Liver (tissue), 3 donors: Measurements from ENCODE around the gene DISC1.

Experiments used
- CTCF ChIP-seq: fragments of 150-350 bp; IDR thresholded peaks from 2 replicates; pipeline ENCODE4 v1.5.1; 2017; ENCODE audit warnings: improper control_type of control experiment, low read depth, low read length; ENCODE audit not compliant: missing input control
- EGR1 ChIP-seq, 2 donors: IDR thresholded peaks; 2 replicates each; pipeline ENCODE4 v1.6.1; 2016 to 2018; ENCODE audit warnings: antibody characterized with exemption in 2 of 2, low read depth in 2 of 2
- JUND ChIP-seq, 2 donors: IDR thresholded peaks; 2 replicates each; pipeline ENCODE4 v1.6.1; 2016; ENCODE audit warnings: antibody characterized with exemption in 2 of 2
- TAF1 ChIP-seq: conservative IDR thresholded peaks from 2 replicates; pipeline ENCODE4 v1.6.1; 2016; ENCODE audit warnings: antibody characterized with exemption, mild to moderate bottlenecking
- TF ChIP-seq, protein P1 (sequence below): IDR thresholded peaks from 2 replicates; pipeline ENCODE4 v1.6.1; 2016; ENCODE audit warnings: antibody characterized with exemption
- donor health status: healthy.
- donor health status: healthy.

GRCh38 chr1:231626951-231627614, 493 bp downstream of the DISC1 start:
- TF ChIP-seq CTCF (no peak), JUND (IDR thresholded peaks at IDR 0.05) (no peak), TAF1 (no peak), EGR1 (IDR thresholded peaks at IDR 0.05; ENCODE audit: low read depth in 2 of 2) (no peak)
- TF ChIP-seq, protein P1, sequence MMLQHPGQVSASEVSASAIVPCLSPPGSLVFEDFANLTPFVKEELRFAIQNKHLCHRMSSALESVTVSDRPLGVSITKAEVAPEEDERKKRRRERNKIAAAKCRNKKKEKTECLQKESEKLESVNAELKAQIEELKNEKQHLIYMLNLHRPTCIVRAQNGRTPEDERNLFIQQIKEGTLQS: no peak
